GM15510 (cell line): ENCODE measurements around the gene TREX2.
A peak's percentile ranks its signal among the peaks of the same experiment; 100 is the strongest.

Experiments used
- POLR2A ChIP-seq: IDR thresholded peaks from 3 replicates; pipeline ENCODE4 v1.6.1; 2011; ENCODE audit warnings: borderline replicate concordance; ENCODE audit not compliant: insufficient read length; ENCODE audit errors: extremely low read depth

TREX2 gene

GRCh38 chrX:153482376-153483015, 36.6 kb upstream of the TREX2 start:
- TF ChIP-seq POLR2A = no peak

- TF ChIP-seq POLR2A = no peak
These were observed 35.2 kb upstream of the TREX2 start for GRCh38 chrX:153481043-153481442.

GRCh38 chrX:153478746-153479145, 32.9 kb upstream of the TREX2 start:
- TF ChIP-seq POLR2A = no peak

GRCh38 chrX:153477901-153478300, 32.0 kb upstream of the TREX2 start:
- TF ChIP-seq POLR2A = no peak

GRCh38 chrX:153477364-153477857, 31.6 kb upstream of the TREX2 start:
- TF ChIP-seq POLR2A = no peak

- no peak for TF ChIP-seq POLR2A
These were observed 31.0 kb upstream of the TREX2 start for GRCh38 chrX:153476666-153477363.

GRCh38 chrX:153475751-153476281, 30.0 kb upstream of the TREX2 start:
- no peak for TF ChIP-seq POLR2A

- no peak for TF ChIP-seq POLR2A
These were observed 29.4 kb upstream of the TREX2 start for GRCh38 chrX:153475271-153475670.

- no peak for TF ChIP-seq POLR2A
These were observed 28.9 kb upstream of the TREX2 start for GRCh38 chrX:153474718-153475117.

- no peak for TF ChIP-seq POLR2A
These were observed 28.4 kb upstream of the TREX2 start for GRCh38 chrX:153474266-153474665.

- no peak for TF ChIP-seq POLR2A
These were observed 27.3 kb upstream of the TREX2 start for GRCh38 chrX:153473126-153473525.

- TF ChIP-seq POLR2A = no peak
These were observed 25.9 kb upstream of the TREX2 start for GRCh38 chrX:153471663-153472280.

- TF ChIP-seq POLR2A = peak; percentile 36
These were observed 24.8 kb upstream of the TREX2 start, which contains the start of gene HAUS7 for GRCh38 chrX:153470411-153471363. Gene HAUS7 (minus strand): TSS chrX:153470576. CDS start chrX:153470557, 19 bp downstream.

GRCh38 chrX:153469811-153470410, 24.1 kb upstream of the TREX2 start:
- no peak for TF ChIP-seq POLR2A

GRCh38 chrX:153468008-153468580, 22.2 kb upstream of the TREX2 start:
- no peak for TF ChIP-seq POLR2A
